SK-N-SH (cell line): ENCODE data around the gene CPM. TPM values are rescaled to one million over a fixed set of nuclear protein-coding genes. Genes with fewer than 3 reads are reported as not detected.

Source experiments
- CTCF ChIA-PET: fragments of 300-600, 350-600 bp; formaldehyde crosslinking; extraction: SDS; loops from one replicate; lab custom pipeline; 2021; lab: Yijun Ruan, JAX
- POLR2A ChIA-PET: fragments of 350-600 bp; sonication (Branson Sonifier 250); formaldehyde crosslinking; extraction: SDS; loops from one replicate; lab custom pipeline; 2020; ENCODE audit warnings: antibody characterized with exemption, inconsistent platforms; lab: Yijun Ruan, JAX
- DNase-seq: peaks from one replicate; pipeline ENCODE4 v3.0.0; 2012
- H2AFZ ChIP-seq: fragments of 200-600 bp; sonication (generic); 2 replicates; pipeline ENCODE4 v1.8.1; 2016; ENCODE audit warnings: antibody characterized with exemption, mild to moderate bottlenecking, low read depth
- H3F3A ChIP-seq: fragments of 200-600 bp; sonication (generic); replicated peaks from 2 replicates; pipeline ENCODE3; 2016; ENCODE audit warnings: antibody characterized with exemption, mild to moderate bottlenecking; ENCODE audit not compliant: insufficient read depth
- H3K27ac ChIP-seq, 2 experiments: fragments of 200-500 bp in 1 of 2; fragments of 200-600 bp in 1 of 2; sonication (Bioruptor generic) in 1 of 2; sonication (generic), shearing (Covaris generic) in 1 of 2; 2 replicates each; pipeline versions ENCODE4 v1.5.1 to v1.6.1; 2014 to 2016; ENCODE audit warnings: low read depth in 2 of 2, inconsistent platforms in 1 of 2, low read length in 1 of 2, mild to moderate bottlenecking in 1 of 2, mixed read lengths in 1 of 2
- H3K27me3 ChIP-seq: fragments of 200-600 bp; sonication (generic), shearing (Covaris generic); 2 replicates; pipeline ENCODE4 v1.6.1; 2016; ENCODE audit warnings: mixed run types; ENCODE audit not compliant: insufficient read depth
- H3K36me3 ChIP-seq, 2 experiments: fragments of 200-500 bp in 1 of 2; fragments of 200-600 bp in 1 of 2; sonication (Bioruptor generic) in 1 of 2; sonication (generic) in 1 of 2; replicated peaks in 1 of 2; 2 replicates each; pipeline versions ENCODE3 to v1.5.1; 2014 to 2016; ENCODE audit warnings: low read length in 1 of 2, mild to moderate bottlenecking in 1 of 2; ENCODE audit not compliant: insufficient read depth in 2 of 2, control insufficient read depth in 1 of 2
- H3K4me1 ChIP-seq, 2 experiments: fragments of 200-500 bp in 1 of 2; fragments of 200-600 bp in 1 of 2; sonication (Bioruptor generic) in 1 of 2; sonication (generic), shearing (Covaris generic) in 1 of 2; 2 replicates each; pipeline versions ENCODE4 v1.5.1 to v1.6.1; 2014 to 2016; ENCODE audit warnings: low read depth in 1 of 2, low read length in 1 of 2, mixed run types in 1 of 2; ENCODE audit not compliant: insufficient read depth in 2 of 2, control insufficient read depth in 1 of 2
- H3K4me2 ChIP-seq: fragments of 200-600 bp; sonication (generic), shearing (Covaris generic); 2 replicates; pipeline ENCODE4 v1.6.1; 2017; ENCODE audit warnings: mixed run types
- H3K4me3 ChIP-seq, 2 experiments: fragments of 200-500 bp in 1 of 2; fragments of 200-600 bp in 1 of 2; sonication (Bioruptor generic) in 1 of 2; sonication (generic), shearing (Covaris generic) in 1 of 2; 2 replicates each; pipeline versions ENCODE4 v1.5.1 to v1.8.1; 2014 to 2016; ENCODE audit warnings: low read depth in 2 of 2, inconsistent platforms in 1 of 2, low read length in 1 of 2, mild to moderate bottlenecking in 1 of 2, mixed read lengths in 1 of 2, moderate library complexity in 1 of 2
- H3K79me2 ChIP-seq: fragments of 200-600 bp; sonication (generic); 2 replicates; pipeline ENCODE4 v1.8.1; 2017; ENCODE audit warnings: mild to moderate bottlenecking; ENCODE audit not compliant: insufficient read depth
- H3K9ac ChIP-seq: fragments of 200-600 bp; sonication (generic); 2 replicates; pipeline ENCODE4 v1.6.1; 2017; ENCODE audit warnings: mixed run types
- H3K9me2 ChIP-seq: fragments of 200-600 bp; sonication (generic); 2 replicates; pipeline ENCODE4 v1.6.1; 2017; ENCODE audit warnings: mixed run types
- H3K9me3 ChIP-seq: fragments of 200-600 bp; sonication (generic); 2 replicates; pipeline ENCODE4 v1.6.1; 2017; ENCODE audit warnings: mixed run types, mild to moderate bottlenecking, moderate library complexity
- H4K20me1 ChIP-seq: fragments of 200-600 bp; sonication (generic); 2 replicates; pipeline ENCODE4 v1.6.1; 2017; ENCODE audit warnings: mild to moderate bottlenecking, mixed run types; ENCODE audit not compliant: insufficient read depth
- CHD2 ChIP-seq: fragments of 150-350 bp; IDR thresholded peaks from 2 replicates; pipeline ENCODE4 v1.6.1; 2018; ENCODE audit warnings: low read length; ENCODE audit not compliant: partially characterized antibody
- FOSL2 ChIP-seq: IDR thresholded peaks from 2 replicates; pipeline ENCODE4 v1.4.0; 2012; ENCODE audit warnings: low read depth, mild to moderate bottlenecking, moderate library complexity, borderline replicate concordance
- GABPA ChIP-seq: IDR thresholded peaks from 2 replicates; pipeline ENCODE4 v1.4.0; 2012; ENCODE audit warnings: low read depth, mild to moderate bottlenecking
- GATA2 ChIP-seq: sonication (generic); formaldehyde crosslinking; IDR thresholded peaks from 2 replicates; pipeline ENCODE4 v1.5.0; 2020; ENCODE audit warnings: mild to moderate bottlenecking, missing genetic modification reagents
- IRF3 ChIP-seq: fragments of 150-350 bp; IDR thresholded peaks from 2 replicates; pipeline ENCODE4 v1.6.1; 2016; ENCODE audit warnings: mild to moderate bottlenecking, low read depth, low read length
- MEF2A ChIP-seq: IDR thresholded peaks from 2 replicates; pipeline ENCODE4 v1.4.0; 2012; ENCODE audit warnings: low read depth, borderline replicate concordance
- REST ChIP-seq: IDR thresholded peaks from 2 replicates; pipeline ENCODE4 v1.6.1; 2012; ENCODE audit warnings: mild to moderate bottlenecking, low read depth, low read length, moderate library complexity
- RFX5 ChIP-seq: IDR thresholded peaks from 2 replicates; pipeline ENCODE4 v1.6.1; 2012; ENCODE audit warnings: mild to moderate bottlenecking, improper control_type of control experiment, low read length
- SIN3A ChIP-seq: IDR thresholded peaks from 2 replicates; pipeline ENCODE4 v1.6.1; 2012; ENCODE audit warnings: low read depth, mild to moderate bottlenecking, low read length, moderate library complexity, borderline replicate concordance
- SMC3 ChIP-seq: IDR thresholded peaks from 2 replicates; pipeline ENCODE4 v1.6.1; 2012; ENCODE audit warnings: low read depth, low read length, improper control_type of control experiment
- TCF12 ChIP-seq: IDR thresholded peaks from 2 replicates; pipeline ENCODE4 v1.4.0; 2012
- ZBTB33 ChIP-seq: IDR thresholded peaks from 2 replicates; pipeline ENCODE4 v1.4.0; 2012; ENCODE audit warnings: low read depth, borderline replicate concordance
- WGBS: methylation state at CpG from one replicate; pipeline ENCODE4 v1.1.6; 2017; ENCODE audit warnings: low lambda C conversion rate; 5-methylcytosine and 5-hydroxymethylcytosine counted together
- polyA plus RNA-seq, 3 experiments: library from polyadenylated mRNA; depleted of rRNA; stranded (reverse); fragments of >200 nt; gene quantifications; 2 replicates each; pipeline ENCODE4 v1.2.3, GENCODE V29; 2012

Gene CPM
- polyA plus RNA-seq, 1 of the 3 experiments (the other 2 are of a cell fraction) = 10.8 TPM

- H2AFZ ChIP-seq = no peak overlapping the region
- 0 out of 4 replicates have a peak, but pooled peaks cover 0 to 6% of the 10 kb centered on the region in 2 experiments for H3K4me1 ChIP-seq
- H4K20me1 ChIP-seq = no peaks in the 10 kb centered on the region
- H3K27ac ChIP-seq = no peak overlapping the region
- no peaks in the 10 kb centered on the region for H3K27me3 ChIP-seq
- CTCF ChIA-PET = interaction anchor here (1.0 to 1.5 kb wide), 3 partner anchors 16 to 53 kb away, joined by 3 read pairs; no protein-coding TSS in a partner anchor
- no peaks in the 10 kb centered on the region for H3K36me3 ChIP-seq
- POLR2A ChIA-PET = no interaction called here
- DNase-seq = no peak
- H3K4me2 ChIP-seq = no peak overlapping the region
- no peaks in the 10 kb centered on the region for H3K79me2 ChIP-seq
- H3K4me3 ChIP-seq = no peak overlapping the region
- WGBS = 52% methylated on average over 3 of the region's 3 CpGs
- H3K9me2 ChIP-seq = no peaks in the 10 kb centered on the region
- no peaks in the 10 kb centered on the region for H3K9me3 ChIP-seq
- no peaks in the 10 kb centered on the region for H3F3A ChIP-seq
- H3K9ac ChIP-seq = no peak overlapping the region
- TF ChIP-seq FOSL2 (no peak), IRF3 (no peak), SIN3A (no peak), RFX5 (no peak), MEF2A (no peak), TCF12 (no peak), GABPA (no peak), ZBTB33 (no peak), SMC3 (no peak), GATA2 (CRISPR knock-in tag) (no peak), REST (no peak), CHD2 (no peak)
- TF ChIP-seq, all 33 proteins: peak for 0
These were observed 49.8 kb downstream of the CPM start for GRCh38 chr12:68883151-68883550.
